Ecto neural progenitor cell (in vitro differentiated cells): ENCODE data around the gene CELSR2.
"Not testable (repeated sequence)": the region's sequence is repeated elsewhere in the genome, so short reads cannot be mapped to it uniquely, and the experiment has no call there.

Experiments used
- DNase-seq: peaks from one replicate; pipeline ENCODE4 v3.0.0-alpha.2; 2018; ENCODE audit warnings: low spot score

The CELSR2 gene

DNA sequence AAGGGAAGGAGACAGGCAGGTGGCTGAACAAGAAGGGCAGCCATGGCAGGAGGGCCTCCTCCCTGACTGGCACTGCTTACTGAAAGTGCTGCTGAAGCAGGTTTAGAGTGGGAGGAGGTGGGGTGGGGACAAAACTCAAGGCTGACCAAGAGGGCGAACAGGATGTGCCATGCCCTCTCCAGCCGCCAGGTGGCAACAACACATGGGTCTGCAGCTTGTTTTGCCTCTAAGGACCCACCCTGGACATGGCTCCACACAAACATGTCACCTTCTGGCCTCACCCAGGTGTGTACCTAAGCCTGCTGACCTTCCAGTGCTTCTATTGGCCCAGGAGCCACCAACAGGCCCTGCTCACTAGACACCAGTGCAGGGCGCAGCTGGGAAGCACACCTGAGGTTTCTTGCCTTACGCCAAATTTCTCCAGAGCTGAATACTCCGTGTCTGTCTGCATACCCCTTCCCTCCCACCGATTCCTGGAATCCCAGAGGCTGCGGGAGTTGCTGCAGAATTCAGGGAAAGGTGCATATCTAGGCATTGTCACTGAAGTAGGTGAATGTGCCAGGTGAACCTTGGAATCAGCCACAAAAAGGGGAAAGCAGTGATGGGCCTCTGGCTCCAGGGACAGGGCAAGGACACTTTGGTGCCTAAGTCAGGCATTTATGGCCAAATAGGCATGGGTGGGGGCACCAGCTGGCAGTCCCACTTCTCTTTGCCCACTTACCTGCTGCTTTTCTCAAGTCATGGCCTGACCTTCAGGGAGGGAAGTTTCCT, 28.3 kb downstream of the CELSR2 start:
- peak; percentile 86 for DNase-seq

- no peak for DNase-seq
Measured at GRCh38 chr1:109279615-109280278, 30.4 kb downstream of the CELSR2 start.

DNA sequence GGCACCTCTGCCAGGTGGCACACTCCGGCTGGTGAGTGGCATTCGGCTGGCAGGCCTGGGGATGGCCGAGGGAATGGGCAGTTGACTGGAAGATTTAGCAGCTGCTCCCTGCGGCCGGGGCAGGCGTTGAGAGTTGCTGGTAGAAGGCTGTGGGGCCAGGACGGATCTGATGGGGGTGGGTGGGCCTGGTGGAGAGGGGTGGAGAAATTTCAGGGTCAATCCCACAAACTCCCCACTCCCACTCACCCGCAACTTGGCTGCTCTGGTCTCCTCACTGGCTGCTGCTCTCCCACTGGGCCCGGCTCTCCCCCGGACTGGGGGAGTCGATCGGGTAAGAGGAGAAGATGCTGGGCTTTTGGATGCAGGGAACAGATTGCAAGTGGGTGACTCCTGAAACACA, 31.5 kb downstream of the CELSR2 start:
- no peak for DNase-seq

- no peak for DNase-seq
Measured at GRCh38 chr1:109281680-109282496, 32.5 kb downstream of the CELSR2 start.

GRCh38 chr1:109282497-109282951, 33.2 kb downstream of the CELSR2 start:
- DNase-seq = no peak

GRCh38 chr1:109282952-109283747, 33.8 kb downstream of the CELSR2 start, which contains the start of gene PSRC1:
Gene PSRC1 (minus strand): TSS chr1:109283145.
- peak; percentile 96 for DNase-seq

DNA sequence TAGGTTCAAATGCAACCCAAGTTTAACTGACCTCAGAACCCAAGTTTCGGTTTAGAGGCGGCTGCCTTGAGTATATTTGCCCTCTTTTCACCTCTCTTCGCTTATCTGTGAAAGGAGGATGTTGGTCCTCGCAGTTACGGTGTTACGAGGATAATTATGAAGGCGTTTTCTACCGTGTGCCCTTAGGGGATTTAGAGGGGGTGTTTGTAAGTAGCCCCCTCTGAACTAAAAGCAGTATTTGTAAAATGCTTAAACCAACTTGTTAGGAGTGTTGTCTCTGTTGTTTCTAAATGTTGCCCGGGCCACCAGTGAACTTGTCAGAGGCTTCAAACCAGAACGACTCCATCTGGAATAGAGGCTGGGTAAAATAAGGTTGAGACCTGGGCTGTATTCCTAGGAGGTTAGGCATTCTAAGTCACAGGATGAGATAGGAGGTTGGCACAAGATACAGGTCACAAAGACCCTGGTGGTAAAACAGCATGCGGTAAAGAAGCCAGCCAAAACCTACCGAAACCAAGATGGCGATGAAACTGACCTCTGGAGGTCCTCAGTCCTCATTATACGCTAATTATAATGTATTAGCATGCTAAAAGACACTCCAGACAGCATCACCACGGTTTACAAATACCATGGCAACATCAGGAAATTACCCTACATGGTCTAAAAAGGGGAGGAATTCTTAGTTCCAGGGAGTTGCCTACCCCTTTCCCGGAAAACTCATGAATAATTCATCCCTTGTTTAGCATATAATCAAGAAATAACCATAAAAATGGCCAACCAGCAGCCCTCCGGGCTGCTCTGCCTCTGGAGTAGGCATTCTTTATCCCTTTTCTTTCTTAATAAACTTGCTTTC, 34.6 kb downstream of the CELSR2 start:
- DNase-seq = no peak

DNA sequence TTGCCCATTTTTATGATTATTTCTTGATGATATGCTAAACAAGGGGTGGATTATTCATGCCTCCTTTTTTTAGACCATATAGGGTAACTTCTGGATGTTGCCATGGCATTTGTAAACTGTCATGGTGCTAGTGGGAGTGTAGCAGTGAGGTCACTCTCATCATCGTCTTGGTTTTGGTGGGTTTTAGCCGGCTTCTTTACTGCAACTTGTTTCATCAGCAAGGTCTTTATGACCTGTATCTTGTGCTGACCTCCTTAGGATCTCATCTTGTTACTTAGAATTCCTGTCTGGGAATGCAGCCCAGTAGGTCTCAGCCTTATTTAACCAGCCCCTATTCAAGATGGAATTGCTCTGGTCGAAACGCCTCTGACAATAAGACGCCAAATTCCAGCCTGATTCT, 37.4 kb downstream of the CELSR2 start:
- DNase-seq = not testable (repeated sequence)

GRCh38 chr1:109290137-109290536, 40.8 kb downstream of the CELSR2 start:
- DNase-seq = no peak

DNA sequence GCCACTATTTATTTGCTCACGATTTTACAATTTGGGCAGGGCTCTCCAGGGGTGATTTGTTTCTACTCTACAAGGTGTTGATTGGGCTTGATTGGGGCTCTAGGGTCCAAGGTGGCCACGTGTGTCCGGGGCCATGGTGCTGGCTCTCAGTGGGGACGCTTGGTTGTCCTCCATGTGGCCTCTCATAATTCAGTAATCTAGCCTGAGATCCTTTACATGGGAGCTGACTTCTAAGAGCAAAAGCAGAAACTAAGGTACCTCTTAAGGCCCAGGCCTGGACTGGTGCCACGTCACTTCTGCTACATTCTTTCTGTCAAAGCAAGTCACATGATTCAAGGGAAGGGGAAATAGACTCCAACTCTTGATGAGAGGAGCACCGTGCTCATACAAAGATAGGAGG, 41.7 kb downstream of the CELSR2 start:
- DNase-seq = no peak

GRCh38 chr1:109292364-109292763, 43.0 kb downstream of the CELSR2 start:
- DNase-seq = no peak

DNA sequence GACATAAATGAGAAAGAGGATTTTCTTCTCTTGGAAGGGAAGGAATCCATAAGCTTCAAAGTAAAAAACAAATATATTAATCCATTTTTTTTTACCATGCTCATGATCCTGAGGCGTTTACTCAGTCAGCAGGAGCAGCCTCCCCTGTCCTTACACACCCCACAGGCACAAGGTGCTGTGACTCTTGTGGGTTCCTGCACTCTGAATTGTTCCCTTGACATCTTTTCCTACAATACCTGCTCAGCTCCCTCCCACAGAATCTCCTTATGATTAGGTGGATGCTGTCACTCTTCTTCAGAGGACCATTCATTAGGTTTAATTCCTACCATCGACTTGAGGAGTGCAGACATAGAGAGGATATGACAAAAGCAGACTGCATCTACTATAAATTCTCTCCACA, 43.7 kb downstream of the CELSR2 start:
- DNase-seq = no peak

- DNase-seq = no peak
Measured at GRCh38 chr1:109294481-109294880, 45.1 kb downstream of the CELSR2 start.

DNA sequence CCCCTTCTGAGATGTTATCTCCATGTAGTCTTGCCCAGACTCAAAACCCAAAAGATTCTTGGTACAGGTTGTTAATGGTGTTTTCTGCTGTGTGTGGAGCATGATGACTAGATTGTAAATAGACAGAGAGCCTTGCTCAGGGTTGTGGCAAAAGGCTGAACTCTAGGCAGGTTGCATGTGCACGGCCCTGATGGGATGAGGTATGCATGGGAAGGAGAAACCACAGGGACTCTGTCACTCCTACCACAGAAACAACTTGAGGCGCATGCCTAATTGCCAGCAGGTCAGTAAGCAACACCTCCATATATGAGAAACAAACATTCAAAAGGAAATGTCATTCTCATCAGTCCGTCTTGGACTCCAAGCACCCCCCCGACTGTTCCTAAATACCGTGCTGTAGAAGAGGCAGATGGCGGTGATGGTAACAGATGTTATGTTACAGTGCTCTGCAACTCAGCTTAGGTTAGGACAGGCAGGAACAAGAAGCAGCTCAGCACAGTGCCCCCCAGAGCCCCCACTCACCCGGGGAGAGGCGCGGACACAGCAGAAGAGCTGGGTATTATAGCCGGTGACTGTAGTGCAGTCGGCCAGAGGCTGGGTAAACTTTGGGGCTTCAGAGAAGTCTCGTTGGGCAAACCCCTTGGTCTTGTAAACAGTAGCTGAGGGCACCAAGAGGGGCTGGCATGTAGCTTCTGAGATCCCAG, 46.5 kb downstream of the CELSR2 start:
- DNase-seq = no peak

- DNase-seq = no peak
Measured at GRCh38 chr1:109296782-109297181, 47.4 kb downstream of the CELSR2 start.

DNA sequence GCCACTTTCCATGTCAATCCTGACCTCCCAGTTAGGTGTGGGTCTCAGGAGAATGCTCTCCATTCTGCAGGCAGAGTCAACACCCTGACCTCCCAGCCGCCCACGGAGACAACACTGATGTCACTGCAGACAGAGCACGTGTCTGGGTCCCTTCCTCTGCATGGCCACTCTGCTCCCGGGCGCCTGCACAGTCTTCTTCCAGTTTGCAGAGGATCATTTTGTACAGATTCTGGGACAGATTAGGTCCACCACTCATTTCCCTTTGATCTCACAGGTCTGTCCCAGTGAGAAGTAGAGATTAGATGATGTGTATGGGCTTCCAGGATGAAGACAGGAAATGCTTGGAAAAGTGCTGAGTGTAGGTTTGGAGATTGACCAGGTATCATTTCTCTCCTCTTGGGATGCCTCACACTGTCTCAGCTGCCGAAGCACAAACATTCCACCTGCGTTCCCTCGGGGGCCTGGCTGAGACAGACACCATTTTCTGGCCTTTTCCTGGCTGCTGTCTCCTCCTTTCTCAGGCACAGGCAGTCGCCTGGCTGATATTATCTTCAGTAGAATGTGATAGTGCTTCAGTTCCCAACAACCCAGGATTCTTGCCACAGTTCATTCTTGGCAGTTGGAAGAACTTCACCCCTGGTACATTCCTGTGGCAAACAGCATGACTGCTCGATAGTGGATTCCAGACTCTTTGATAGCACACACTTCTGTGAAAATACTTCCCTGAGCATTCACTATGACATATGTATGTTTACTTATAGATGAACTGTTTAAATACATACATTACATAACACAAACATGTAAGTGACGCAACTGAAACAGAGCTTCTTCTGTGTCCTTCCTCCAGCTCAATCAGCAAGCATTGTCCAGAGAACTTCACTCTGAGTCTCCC, 49.6 kb downstream of the CELSR2 start:
- no peak for DNase-seq

DNA sequence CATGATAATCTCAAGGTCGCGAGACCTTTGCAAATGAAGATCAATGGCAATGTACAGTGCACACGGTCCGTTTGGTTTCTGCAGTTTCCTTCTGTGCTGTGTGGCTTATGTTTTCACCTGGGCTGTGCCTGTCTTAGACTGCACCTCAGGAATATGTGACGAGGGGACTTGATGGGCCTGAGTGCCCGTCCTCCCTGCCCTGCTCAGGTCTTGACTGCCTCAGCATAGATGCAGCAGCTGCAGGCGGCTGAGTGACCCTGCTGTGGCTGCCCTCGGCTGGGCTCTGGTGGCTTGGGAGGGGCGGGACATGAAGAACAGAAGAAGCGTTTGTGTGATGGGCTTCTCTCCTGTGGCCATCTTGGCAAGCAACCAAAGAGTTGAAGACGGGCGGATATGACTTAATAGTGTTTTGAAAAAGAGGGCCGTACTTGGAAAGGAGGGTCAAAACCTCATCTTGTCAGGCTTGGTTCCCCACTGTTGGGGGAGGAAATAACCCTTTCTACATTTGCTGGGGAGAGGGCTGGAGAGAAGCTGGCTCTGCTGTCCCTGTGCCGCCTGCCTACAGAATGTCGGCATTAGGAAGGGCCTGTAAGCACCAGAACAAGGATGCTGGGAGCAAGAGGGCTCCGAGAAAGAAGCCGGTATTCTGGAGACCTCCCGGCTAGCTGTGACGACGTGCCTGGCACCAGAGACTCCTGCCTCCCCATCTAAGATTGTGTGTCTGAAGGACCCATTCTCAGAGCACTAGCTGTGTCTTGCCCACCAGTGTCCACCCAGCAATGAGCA, 50.4 kb downstream of the CELSR2 start:
- DNase-seq = no peak

DNA sequence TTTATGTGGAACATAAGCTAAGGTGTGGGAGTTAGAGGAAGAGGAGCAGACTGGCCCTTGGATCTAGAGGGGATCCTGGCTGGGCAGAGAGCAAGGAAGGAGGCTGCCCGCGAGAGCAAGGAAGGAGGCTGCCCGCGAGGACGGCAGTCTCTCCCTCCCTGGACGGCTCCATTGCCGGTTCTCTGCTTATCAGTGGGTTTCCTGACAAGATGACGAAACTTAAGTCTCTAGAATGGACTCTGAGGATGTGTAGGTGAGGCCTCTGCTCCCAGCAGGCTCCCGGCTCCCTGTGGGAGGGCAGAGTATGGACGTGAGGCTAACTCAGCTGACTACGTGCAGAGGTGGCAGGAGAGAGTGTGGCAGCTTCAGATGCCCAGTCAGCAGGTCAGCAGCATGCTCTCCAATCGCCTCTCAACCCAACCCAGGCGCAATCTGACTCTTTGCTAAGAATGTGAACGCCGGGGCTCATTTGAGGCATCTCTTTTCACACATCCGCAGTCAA, 51.4 kb downstream of the CELSR2 start:
- no peak for DNase-seq
